Lower leg skin (tissue), 4 donors: ENCODE results near the gene RGMA. TPM values are rescaled to one million over a fixed set of nuclear protein-coding genes. Genes with fewer than 3 reads are reported as not detected.
"Not testable (repeated sequence)": the region's sequence is repeated elsewhere in the genome, so short reads cannot be mapped to it uniquely, and the experiment has no call there.

Source experiments
- DNase-seq, 2 donors: peaks; one replicate each; pipeline ENCODE4 v3.0.0-alpha.2; 2019; ENCODE audit warnings: low spot score in 2 of 2
- H3K4me3 ChIP-seq: fragments of 200-600 bp; sonication (generic); 2 replicates; pipeline ENCODE4 v1.5.1; 2017; ENCODE audit warnings: mild to moderate bottlenecking, low read depth; ENCODE audit not compliant: poor library complexity, severe bottlenecking
- POLR2A ChIP-seq, 2 donors: fragments of 450-650 bp; IDR thresholded peaks; one replicate each; pipeline ENCODE4 v1.6.1; 2016 to 2017; ENCODE audit warnings: antibody characterized with exemption in 2 of 2, mild to moderate bottlenecking in 1 of 2, moderate library complexity in 1 of 2
- WGBS, 2 donors: methylation state at CpG; one replicate each; pipeline ENCODE4 v1.1.5; 2018; 5-methylcytosine and 5-hydroxymethylcytosine counted together
- intact Hi-C: fragments of 100-400 bp; cut with DNase I; formaldehyde crosslinking; loops from one replicate; pipeline ENCODE4 v1.15.0; 2023; ENCODE audit warnings: low total_unique reads
- total RNA-seq, 4 donors: library from RNA; depleted of rRNA; stranded (reverse); fragments of >200 nt; gene quantifications; one replicate each; pipeline ENCODE4 v1.1.0, GENCODE V29; 2016
- TF ChIP-seq, protein P1 (sequence below), 3 donors: fragments of 450-650 bp; IDR thresholded peaks; one replicate each; pipeline ENCODE4 v1.5.1; 2016; ENCODE audit warnings: antibody characterized with exemption in 3 of 3, mild to moderate bottlenecking in 3 of 3, moderate library complexity in 2 of 3

The RGMA gene
- total RNA-seq, 4 donors from 2014 or later, result 9.5 to 28.2 (median 16.6) TPM

DNA sequence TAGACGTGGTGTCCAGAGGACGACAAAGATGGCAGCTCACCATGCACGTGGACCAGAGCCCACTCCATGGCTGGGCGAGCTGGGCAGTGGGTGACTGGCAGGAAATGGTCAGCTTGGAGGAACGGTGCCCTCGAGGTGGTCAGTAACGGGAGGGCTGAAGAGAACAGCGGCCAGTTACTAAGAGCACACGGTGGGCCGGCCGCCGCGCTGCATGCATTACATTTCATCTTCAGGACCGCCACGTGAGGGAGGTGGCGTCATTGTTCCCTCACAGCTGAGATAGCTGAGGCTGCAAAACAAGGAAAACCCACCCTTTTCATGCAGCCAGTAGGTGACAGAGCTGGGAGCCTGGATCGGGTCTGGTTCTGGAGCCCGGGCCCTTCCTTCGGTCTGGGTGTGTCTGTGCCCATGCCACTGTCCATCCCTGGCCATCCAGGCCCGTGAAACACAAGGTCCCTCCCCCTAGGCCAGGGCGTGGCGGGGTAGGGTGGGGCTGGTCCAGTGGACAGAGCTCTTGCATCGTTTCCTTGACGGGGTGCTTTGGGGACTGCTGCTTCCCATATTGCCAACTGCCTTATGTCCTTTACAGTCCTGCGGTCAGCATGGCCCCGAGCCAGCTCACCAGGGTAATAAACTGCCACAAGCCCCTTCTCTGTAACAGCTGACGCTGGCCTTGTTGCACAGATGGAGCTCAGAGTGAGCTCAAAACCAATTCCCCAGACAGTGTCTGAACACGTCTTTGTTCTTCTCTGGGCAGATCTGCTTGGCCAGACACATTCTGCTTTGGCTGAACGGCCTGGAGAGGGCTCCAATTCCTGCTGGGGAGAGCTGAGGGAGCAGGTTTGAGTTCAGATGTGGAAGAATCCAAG is 51.8 kb downstream of the RGMA start:
- WGBS, 2 donors, result 54 to 58% methylated on average over 28 to 29 of the region's 29 CpGs
- TF ChIP-seq, protein P1, sequence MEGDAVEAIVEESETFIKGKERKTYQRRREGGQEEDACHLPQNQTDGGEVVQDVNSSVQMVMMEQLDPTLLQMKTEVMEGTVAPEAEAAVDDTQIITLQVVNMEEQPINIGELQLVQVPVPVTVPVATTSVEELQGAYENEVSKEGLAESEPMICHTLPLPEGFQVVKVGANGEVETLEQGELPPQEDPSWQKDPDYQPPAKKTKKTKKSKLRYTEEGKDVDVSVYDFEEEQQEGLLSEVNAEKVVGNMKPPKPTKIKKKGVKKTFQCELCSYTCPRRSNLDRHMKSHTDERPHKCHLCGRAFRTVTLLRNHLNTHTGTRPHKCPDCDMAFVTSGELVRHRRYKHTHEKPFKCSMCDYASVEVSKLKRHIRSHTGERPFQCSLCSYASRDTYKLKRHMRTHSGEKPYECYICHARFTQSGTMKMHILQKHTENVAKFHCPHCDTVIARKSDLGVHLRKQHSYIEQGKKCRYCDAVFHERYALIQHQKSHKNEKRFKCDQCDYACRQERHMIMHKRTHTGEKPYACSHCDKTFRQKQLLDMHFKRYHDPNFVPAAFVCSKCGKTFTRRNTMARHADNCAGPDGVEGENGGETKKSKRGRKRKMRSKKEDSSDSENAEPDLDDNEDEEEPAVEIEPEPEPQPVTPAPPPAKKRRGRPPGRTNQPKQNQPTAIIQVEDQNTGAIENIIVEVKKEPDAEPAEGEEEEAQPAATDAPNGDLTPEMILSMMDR (IDR thresholded peaks at IDR 0.05), result no peak
- TF ChIP-seq POLR2A (IDR thresholded peaks at IDR 0.05), result no peak
- no peak overlapping the region for H3K4me3 ChIP-seq
- intact Hi-C loops, result loop anchor here (5.0 kb wide), 1 partner anchor 1085 kb away; no protein-coding TSS in a partner anchor
- DNase-seq, result peak in 1 of 2 donors; percentile 87

DNA sequence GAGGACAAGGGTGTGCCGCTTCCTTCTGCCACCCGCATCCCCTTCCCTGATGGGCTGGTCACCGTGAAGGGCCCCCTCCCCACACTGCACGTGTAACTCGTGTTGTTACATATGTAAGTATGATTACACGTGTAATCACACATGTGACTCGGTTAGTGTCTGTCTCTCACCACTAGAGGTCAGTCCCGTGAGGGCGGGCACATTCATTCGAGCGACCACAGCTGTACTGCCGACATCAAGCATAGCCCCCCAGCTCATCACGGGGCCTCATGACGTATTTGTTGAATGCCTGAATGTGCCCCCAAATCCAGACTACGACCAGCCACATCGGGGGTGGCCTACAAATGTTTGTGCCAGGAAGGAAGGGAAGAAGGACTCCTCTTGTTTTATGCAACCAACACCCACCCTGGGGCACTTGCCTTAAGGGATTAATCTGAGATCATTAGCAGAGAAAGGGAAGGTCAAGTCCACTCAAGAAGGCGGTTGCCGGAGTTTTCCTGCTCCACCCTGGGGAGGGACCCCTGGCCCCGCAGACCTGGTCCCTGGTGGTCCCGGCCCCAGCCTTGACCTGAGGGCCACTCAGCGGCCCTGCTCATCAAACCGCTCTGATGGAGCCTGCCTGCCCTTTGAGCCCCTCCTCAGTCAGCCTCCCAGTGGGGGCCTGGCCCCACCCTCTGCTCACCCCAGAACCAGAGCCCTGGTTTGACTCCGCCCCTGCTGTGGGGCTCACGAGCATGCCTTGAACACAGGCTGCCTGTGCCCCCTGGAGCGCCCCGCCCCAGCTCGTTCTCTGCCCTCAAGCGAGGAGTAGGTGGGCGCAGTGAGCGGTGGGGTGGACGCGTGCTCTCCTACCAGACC is 52.8 kb downstream of the RGMA start:
- peak in 1 of 2 donors; percentile 85 for DNase-seq

DNA sequence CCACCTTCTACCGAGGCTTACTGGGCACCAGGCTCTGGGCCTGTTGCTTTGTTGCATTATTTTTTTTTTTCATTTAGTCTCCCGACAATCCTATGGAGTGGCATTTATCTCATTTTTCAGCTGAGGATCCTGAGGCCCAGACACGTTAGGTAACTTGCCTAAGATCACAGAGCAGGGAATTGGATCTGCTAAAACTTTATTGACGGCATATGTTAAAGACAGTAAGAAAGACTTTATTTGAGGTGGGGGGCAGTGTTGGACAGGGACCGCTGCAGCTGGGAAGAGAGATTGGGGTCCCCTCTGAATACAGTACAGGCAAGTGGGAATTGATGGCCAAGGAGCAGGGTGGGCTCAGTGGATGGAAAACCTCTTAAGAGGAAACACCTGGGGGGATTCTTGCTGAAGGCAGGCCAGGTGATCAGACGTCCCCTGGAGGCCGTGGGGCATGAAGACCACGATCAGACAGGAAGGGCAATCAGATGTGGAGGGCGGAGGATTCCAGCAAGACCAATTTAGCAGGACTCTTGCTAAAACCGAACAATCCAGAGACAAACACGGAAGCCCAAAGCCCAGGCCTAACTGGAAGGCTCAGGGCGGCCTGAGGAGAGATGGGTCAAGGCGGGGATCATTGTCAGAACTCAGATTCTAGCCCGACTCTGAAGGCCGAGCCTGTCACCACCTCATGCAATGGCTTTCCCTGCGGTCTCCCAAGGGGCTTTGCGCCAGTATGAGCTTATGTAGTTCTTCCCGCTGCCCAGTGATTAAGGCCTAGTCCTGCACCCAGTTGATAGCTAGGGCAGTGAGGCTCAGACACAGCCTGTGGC is 53.7 kb downstream of the RGMA start:
- no peak overlapping the region for H3K4me3 ChIP-seq
- WGBS, 2 donors, result 83 to 84% methylated on average over 18 of the region's 18 CpGs
- peak in 1 of 2 donors; percentile 58 for DNase-seq
- no peak for TF ChIP-seq POLR2A (IDR thresholded peaks at IDR 0.05)
- TF ChIP-seq, protein P1 (IDR thresholded peaks at IDR 0.05), result no peak
- intact Hi-C loops, result loop anchor here (5.0 kb wide), 1 partner anchor 1087 kb away; no protein-coding TSS in a partner anchor

More for the DNA sequence above, 52.8 kb downstream of the RGMA start:
- H3K4me3 ChIP-seq, result no peak overlapping the region
- 78 to 81% methylated on average over 32 of the region's 32 CpGs for WGBS, 2 donors
- TF ChIP-seq, protein P1 (IDR thresholded peaks at IDR 0.05), result no peak
- TF ChIP-seq POLR2A (IDR thresholded peaks at IDR 0.05), result no peak
- intact Hi-C loops, result loop anchor here (5.0 kb wide), 1 partner anchor 1086 kb away; no protein-coding TSS in a partner anchor

DNA sequence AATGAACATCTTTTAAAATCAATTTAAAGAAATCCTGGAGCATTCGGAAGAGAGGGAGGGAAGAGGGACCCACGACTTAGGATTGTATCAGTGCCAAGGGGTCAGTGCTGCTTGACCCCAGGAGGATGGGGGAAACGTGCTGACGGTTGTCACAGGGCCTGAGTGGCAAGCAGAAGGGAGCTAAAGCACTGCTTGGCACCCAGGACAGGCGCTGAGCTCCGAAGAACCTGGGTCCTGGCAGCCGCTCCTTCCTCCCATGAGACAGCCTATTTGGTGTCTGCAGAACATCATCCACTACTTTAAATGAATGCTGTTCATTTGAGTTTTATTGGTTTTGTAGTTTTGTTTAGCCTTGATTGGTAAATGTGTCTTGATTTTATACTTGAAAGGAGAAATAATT is 54.5 kb downstream of the RGMA start:
- no peak overlapping the region for H3K4me3 ChIP-seq
- no peak for DNase-seq
- TF ChIP-seq, protein P1 (IDR thresholded peaks at IDR 0.05), result no peak
- TF ChIP-seq POLR2A (IDR thresholded peaks at IDR 0.05), result no peak
- 78 to 89% methylated on average over 7 of the region's 7 CpGs for WGBS, 2 donors
- intact Hi-C loops, result no loop called here

DNA sequence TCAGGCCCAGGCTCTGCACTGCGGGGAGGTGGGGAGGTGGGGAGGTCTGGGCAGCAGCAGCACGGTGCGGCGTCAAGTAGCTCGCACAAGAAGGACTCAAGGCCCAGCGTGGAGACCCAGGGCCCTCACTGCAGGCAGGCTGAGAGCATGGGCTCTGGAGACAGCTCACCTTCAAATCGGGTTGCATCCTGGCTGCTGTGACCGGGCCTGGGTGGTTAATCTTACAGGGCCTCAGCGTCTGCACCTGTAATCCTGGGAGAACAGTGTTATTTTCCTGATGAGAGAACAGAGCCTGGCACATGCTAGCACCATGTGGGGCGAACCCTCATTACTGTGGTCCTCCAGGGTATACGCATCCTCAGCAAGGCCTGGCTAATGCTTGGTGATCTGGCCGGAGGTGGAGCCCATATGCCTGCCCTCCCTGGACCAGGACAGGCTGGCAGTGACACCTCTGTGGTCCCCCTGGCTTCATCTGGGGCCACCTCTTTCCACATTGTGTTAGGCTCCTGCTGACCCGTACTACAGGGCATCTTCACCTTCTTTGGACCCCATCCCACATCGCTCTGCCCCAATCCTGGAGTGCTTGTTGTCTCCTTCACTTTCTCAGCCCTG is 55.5 kb downstream of the RGMA start:
- TF ChIP-seq POLR2A (IDR thresholded peaks at IDR 0.05), result no peak
- TF ChIP-seq, protein P1 (IDR thresholded peaks at IDR 0.05), result no peak
- WGBS, 2 donors, result 95 to 98% methylated on average over 13 to 14 of the region's 14 CpGs
- intact Hi-C loops, result no loop called here
- peak in 1 of 2 donors; percentile 82 for DNase-seq
- no peak overlapping the region for H3K4me3 ChIP-seq

DNA sequence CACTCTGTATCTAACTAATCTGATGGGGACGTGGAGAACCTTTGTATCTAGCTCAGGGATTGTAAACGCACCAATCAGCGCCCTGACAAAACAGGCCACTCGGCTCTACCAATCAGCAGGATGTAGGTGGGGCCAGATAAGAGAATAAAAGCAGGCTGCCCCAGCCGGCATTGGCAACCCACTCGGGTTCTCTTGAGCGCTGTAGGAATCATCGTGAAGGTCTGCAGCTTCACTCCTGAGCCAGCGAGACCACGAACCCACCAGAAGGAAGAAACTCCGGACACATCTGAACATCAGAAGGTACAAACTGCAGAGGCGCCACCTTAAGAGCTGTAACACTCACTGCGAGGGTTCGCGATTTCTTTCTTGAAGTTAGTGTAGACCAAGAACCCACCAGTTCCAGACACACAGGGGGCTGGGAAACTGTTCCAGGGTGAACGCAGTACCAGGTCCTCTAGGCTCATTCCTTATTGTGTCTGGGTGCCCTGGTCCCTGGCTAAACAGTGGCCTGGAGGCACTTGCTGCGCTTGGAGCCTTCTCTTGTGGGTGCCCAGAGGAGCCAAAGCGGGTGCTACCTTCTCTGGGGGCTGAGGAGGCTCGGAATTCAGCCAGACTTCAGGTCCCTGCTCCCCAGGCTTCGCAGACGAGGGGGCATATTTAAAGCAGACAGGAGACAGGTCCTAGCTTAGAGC is 56.4 kb downstream of the RGMA start:
- H3K4me3 ChIP-seq, intact Hi-C loops: not testable (repeated sequence)
- WGBS, 2 donors, result 94 to 96% methylated on average over 20 to 21 of the region's 21 CpGs
- DNase-seq, result peak in 1 of 2 donors; percentile 70
